NCI-H345 (cell line): ENCODE measurements around the gene FRMD4A.
A peak's percentile ranks its signal among the peaks of the same experiment; 100 is the strongest.

Experiments used
- DNase-seq: peaks from one replicate; lab custom pipeline; 2025; lab: John Stamatoyannopoulos, UW

FRMD4A gene

DNA sequence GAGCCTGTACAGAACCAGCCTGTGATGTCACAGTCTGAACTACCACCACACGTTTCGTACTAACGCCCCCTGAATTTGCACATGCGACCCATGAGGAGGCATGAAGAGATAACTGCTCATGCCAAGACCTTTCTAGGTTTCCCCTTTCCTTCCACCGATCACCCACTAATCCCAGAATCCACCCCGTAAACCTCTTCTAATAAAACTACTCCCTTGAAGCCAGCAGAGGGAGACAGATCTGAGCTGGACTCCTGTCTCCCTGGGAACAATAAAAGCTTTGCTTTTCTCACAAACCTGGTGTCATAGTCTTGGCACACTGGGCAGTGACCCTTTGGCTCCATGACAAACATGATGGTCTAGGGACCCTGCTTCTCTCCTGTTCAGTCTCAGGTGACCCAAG, 144.5 kb downstream of the FRMD4A start:
- no peak for DNase-seq

DNA sequence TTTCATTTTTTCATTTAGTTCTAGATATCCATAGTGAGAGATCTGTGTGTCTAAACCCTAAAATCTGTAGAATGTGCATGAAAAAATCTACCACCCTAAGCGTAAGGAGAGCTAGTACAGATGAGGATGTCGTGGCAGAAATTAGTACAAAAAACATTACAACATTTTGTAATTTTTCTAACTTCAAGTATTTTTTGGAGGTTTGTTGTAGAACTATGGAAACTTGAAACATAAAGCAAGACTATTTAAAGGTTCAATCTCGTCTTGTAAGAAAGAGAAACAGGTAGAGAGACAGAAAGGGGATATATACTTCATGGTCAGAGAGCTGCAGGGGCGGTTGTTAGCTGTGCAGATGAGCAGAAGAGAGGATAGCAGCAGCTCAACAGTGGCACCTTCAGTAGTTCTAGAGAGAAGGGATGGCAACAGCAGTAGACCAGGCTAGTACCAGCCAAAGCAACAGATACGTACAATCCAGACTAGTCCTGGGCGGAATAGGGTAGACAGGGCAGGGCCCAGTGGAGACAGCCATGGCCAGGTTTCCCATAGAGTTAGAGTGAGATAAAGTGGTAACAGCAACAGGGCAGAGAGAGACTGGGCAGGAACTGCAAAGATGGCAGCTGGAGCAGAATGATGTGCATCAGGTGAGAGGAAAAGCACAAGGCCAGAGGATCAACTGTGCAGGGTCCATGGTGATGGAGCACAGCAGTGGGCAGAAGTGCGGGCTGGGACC, 145.2 kb downstream of the FRMD4A start:
- no peak for DNase-seq

DNA sequence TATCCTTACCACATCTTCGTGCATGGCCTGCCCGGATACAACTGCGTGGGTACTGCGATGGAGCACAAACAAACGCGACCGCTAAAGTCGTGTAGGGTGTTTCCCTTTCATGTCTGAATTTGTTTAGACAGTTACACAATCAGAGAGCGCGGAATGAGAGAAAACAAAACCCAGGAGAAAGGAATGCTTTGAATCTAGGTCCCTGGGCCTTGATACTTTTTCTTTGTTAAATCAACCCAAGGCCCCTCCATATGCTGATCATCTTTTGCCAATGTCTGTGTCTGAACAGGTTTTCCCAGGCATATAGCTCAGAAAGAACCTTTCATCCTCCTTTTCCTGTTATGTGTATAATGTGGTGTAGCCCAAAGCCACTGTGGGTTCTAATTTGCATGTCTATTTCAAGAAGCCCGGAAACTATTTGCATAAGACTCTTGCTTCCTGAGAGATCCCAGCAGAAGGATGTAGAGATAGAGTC, 145.8 kb downstream of the FRMD4A start:
- DNase-seq = no peak

DNA sequence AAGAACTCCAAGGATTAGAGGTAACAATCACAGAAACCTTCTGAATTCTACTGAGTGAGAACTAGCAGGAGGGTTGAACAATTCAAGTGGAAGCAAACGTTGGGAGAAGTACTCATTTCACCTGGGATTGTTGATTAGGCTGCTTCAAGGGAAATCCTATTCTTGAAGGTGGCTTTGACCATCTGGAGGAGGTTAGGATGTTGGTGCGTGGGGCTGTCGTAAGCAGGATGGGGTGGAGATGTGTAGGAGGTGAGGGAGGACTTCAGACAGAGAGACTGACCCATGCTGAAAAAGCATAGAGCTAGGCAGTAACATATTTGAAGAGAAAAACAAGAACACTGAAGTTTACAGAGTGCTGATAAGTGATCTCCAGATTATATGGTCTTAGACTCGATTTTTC, 147.9 kb downstream of the FRMD4A start:
- DNase-seq = no peak

DNA sequence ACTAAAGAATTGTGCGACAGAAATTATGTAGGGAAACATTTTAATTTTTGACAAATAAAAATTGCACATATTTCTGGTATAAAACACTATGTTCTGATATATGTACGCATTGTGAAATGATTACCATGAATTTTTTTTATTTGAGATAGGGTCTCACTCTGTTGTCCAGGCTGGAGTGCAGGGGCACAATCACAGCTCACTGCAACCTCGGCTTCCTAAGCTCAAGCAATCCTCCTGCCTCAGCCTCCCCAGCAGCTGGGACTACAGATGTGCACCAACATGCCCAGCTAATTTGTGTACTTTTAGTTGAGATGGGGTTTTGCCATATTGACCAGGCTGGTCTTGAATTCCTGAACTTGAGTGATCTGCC, 149.2 kb downstream of the FRMD4A start:
- no peak for DNase-seq

DNA sequence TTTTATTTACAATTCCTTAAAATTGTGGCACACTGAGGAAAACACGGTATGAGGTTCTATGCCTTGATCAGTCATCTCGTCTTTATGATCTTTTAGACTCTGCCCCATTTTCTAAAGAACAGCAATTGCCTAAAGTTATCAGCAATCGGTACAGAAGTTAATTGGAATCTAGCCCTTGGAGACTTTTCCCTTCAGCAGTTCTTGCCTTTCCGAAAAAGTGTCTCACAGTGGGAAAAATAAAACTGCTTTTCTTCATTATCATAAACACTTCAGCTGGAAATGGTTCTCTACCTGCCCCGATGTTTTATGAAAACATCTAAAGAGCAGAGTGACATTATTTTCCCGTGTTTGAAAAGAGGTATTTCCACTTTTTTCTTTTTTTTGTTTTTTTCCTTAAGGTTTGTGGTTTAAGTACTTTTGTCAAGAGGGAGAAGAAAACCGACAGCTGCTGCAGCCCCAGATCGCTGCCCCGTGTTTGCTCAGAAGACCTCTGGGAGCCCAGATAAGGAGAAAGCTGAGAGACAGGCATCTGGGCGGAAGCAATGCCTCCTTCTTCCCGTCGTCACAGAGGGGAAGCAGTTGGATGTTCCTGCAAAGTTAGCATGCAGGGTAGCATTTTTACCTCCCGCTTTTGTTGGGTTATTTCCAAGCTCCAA, 149.7 kb downstream of the FRMD4A start:
- DNase-seq = no peak

DNA sequence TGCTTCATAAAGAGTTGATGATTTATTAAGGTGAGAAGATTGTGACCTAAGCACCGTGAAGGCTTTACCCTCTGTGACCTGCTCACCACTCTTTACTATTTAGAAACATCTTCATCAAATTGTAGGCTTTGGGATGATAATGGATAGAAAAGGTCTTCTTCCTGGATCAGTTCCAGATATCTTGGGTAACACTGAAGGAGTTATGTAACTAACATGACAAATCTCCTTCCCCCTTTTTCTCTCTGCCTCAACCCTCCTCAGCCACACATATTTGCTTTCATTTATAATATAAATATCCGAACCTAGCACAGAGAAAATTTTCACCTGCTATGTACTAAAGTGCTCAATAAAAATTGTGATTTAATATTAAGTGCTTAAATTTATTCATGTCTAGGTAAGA, 151.5 kb downstream of the FRMD4A start:
- DNase-seq = no peak

DNA sequence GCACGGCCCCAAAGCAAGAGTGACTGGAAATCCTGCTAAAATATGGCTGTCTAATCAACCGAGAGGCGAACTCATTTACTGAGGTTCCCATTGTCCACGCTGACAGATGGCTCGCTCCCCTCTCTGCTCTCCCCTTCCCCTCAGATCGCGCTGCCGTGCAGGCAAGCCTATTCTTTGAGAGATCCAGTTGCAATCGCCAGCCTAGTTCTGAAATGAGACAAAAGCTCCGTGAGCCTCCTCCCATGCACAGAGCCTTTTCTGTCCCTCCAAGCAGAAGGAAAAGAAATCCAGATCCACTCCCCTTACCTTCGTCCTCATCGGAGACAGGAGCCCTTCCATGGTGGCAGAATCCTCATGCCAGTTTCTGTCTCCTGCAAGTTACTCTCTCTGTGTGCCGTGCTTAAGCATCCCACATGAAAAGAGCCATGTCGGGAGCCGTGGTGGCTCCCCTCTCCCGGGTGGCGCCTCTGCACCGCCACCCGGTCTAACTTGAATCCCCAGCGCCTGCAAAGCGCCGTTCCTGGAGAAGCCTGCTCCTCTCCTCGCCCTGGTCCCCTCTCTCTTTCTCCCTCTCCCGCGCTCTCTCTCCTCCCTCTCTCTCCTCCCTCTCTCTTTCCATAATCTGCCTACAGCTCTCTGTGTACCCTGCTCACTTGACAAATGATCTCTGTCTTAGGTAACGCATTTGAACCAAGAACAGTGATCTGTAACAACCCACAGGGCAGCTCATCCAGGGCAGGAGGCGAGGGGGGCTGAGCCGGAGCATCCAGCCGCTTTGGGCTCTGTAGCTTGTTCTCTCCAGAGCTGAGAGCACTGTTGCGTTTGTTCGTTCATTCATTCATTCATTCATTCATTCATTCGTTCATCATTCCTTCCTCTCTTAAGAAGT, 156.8 kb downstream of the FRMD4A start:
- DNase-seq = peak; percentile 66

DNA sequence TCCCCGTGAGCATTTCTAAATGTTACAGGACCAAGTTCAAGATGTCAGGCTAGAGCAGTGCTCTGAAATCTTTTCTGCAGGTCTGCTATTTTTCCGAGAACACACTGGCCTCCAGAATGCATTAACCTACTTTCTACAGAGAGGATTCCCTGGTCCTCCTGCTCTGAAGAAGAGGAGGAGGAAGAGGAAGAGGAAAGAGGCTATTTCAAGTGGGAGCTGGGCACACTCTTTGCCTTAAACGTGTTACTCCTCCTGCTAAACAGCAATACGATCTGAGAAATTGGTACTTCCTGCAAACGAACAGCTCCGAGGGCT, 157.4 kb downstream of the FRMD4A start:
- DNase-seq = peak; percentile 29

DNA sequence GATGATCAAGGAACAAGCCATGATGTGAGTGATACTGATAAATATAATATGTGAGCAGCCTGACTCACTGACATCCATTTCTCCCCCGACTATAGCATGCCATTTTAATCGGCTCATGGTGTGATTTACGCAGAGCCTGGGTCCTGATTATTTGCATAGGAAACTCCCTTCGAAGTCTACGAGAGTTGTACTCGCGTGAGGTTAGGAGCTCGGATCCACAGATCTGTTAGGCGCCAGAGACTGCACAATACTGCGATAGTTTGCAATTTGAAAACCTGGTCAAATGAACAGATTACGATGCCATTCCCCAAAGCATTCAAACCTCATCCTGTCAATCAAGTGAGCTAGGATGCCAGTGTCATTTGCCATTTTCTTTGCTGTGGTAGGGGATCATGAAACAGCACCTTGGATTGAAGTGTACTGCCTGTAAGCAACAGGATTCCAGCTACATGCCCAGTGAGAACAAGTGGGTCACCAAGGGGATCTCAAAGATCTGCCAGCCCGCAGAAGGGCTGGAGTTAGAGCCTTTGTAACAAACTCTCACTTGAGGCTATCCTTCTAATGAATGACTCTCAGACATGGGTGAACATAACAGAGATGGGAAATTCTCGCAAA, 158.3 kb downstream of the FRMD4A start:
- DNase-seq = peak; percentile 14

DNA sequence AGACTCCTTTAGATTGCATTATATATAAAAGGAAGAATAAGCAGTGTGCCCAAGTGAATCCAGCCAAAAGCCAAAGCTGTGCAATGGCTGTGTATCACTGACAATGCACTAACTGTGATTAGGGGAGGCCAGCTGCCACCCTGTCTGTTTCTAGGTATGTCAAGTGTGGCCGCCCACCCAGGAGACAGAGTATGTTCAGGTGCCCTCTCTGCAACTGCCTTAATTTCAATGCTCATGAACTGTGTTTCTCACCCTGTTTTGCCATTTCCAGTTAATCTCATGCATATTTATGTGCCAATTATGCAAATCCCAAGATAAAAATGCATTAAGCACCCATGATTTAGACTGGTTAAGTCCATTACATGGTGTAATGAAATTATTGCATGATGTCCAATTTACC, 159.4 kb downstream of the FRMD4A start:
- DNase-seq = no peak

DNA sequence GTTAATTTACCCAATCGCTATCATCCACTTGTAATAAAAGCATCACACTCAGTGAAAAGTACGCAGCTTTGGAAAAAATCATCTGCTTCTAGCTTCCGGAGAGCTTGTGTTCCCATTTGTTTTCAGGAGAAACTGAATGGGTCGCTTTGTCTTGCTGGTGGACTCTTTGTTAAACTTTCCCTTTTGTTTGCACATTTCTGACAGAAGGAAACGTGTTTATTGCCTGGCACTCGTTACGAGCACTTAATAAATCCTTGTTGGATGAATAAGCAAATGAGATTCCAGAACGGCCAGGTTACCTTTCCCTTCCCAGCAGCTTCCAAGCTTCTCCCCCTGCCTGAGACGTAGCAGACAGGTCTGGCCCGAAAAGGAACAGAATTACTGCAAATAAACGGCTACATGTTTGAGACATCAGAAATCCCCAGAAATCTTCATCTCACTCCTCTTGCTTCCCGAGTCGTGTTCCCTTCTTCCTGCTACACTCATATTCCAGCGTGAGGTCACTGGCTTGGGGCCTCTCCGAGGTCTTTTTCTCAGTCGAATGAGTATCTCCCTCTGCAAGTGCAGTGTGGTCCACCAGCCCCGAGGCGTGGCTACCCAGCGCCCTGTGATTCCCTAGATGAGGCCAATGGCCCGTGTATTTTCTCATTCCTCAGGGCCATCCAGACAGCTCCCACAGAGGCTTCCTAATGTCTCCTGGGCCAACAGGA, 167.2 kb downstream of the FRMD4A start:
- DNase-seq = no peak

DNA sequence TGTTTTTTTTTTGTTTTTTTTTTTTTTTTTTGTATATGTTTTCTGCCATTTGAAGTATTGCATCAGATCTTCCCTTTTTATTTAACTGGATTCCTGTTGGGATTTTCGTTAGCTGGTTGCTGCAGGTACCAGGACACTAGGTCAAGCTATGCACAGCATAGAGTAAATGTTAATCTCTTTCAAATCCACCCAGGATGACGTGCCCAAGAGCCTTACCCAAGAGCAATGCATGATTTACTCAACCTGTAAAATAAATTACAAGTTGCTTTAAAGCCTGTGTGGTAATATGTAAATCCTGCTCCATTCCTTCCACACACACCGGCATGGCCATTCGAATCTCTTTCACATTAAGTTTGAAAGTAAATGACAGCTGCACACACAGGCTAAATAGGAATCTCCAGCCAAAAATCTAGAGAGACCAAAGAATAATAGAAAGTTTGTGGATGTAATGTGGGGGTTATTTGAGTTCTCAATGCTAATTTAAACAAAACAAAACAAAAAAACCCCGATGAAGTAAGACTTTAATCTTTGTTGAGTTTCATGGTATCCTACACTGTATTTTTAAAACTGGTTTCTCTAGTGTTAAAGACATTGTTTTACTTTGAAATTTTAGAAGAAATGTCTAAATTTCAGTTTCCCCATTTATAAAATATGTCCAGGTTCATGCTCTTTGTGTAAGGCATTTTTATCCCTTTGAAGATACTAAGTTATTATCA, 167.9 kb downstream of the FRMD4A start:
- no peak for DNase-seq

DNA sequence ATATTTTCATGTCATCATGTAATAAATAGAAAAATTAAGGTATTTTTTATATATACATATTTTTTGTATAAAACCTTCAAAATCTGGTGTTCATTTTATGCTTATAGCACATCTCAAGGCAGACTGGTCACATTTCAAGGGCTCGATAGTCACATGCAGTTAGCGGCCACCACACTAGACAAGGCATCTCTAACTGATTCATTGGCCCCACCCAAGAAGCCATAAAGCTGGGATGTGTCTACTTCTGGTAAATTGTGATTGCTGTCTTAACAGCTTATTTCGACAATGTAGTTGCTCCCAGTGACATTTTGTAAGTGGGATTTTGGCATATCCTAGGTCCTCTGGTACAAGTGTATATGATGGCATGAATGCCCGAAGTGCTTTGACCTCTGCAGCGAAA, 168.7 kb downstream of the FRMD4A start:
- no peak for DNase-seq

DNA sequence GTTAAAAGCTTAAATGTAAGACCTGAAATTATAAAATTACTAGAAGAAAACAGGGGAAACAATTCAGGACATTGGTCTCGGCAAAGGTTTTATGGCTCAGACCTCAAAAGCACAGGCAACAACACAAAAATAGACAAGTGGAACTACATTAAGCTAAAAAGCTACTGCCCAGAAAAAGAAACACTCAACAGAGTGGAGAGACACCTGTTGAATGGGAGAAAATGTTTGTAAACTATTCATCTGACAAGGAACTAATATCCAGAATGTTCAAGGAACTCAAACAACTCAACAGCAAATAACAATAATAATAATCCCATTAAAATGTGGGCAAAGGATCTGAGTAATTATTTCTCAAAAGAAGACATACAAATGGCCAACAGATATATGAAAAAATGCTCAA, 170.4 kb downstream of the FRMD4A start:
- no peak for DNase-seq

DNA sequence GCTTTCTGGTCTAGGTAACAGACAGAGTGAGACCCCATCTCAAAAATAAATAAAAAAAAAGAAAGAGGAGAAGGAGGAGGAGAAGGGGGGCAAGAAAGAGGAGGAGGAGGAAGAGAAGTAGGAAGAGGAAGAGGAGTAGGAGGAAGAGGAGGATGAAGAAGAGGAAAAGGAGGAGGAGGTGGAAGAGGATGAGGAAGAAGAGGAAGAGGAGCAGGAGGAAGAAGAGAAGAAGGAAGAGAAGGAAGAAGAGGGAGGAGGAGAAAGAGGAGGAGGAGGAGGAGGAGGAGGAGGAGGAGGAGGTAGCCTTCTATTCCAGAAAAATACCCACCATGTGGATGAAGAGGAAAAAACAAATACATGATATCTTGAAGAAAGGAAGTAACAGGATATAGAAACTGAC, 172.1 kb downstream of the FRMD4A start:
- no peak for DNase-seq

DNA sequence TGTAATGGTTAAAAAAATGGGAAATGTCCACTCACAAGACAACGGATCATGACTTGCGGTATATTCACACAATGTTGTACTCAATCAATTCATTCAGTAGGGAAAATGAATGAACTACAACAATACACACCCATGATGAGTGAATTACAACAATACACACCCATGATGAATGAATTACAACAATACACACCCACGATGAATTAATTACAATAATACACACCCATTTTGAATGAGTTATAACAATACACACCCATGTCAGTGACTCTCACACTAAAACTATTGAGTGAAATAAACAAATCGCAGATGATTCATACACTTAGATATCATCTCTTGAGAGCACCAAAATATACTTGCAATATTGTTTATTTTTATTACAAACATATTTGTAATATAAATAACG, 174.6 kb downstream of the FRMD4A start:
- DNase-seq = no peak

DNA sequence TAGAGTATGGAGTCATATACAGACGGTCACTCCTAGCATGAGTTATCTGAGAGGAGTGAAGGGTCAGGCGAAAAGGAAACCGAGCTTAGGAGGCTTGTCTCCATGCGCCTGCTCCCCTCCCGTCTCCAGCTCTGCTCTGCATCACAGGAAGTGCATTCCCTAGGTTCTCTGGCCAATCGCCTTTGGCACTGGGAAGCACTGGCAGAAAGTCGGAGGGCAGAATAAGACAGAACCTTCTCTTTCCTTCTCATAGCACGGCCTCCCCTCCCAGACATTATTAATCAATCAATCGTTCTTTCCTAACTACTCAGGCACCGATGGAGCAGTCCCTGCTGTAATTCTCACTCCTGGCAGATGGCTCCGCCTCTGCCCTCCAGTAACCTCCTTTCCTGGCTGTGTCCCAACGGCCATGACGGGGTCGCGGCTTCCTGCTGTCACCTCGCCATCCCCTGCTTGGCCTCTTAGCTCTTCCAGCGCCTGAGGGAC, 177.1 kb downstream of the FRMD4A start:
- no peak for DNase-seq

DNA sequence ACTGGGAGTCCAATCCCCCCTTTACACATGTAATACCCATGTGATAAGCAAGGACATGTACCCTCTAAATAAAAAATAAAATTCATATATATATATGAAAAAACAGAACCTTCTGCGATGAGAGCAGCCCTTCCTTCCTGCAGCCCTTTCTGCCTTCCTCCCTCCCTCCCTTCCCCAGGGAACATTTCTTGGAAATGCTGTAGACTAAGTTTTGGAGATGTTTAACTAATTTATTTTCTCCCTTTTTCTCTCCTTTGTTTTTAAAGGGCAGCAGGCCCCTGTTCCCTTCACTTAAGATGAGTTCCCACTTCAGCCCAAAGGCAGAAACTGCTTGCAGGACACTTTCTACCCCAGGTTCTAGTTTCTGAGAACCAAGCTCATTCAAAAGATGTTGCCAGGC, 179.2 kb downstream of the FRMD4A start:
- no peak for DNase-seq

DNA sequence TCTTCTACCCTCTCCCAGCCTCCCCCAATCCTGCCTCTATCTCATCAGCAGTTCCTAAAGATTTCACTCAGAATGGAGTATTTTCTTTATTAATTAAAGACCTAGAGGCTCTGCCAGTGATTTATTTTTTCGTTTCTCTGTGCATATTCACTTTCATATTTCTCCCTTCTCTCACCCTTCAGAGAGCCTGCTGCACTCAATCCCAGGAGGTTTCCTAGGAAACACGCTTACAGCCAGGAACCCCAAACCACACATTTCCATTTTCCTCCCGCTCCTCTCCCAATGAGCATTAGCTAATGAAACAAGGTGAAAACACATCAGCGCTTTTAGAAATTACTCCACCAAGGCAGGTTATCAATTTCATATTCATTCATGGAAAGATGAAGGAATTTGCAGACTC, 180.2 kb downstream of the FRMD4A start:
- no peak for DNase-seq

DNA sequence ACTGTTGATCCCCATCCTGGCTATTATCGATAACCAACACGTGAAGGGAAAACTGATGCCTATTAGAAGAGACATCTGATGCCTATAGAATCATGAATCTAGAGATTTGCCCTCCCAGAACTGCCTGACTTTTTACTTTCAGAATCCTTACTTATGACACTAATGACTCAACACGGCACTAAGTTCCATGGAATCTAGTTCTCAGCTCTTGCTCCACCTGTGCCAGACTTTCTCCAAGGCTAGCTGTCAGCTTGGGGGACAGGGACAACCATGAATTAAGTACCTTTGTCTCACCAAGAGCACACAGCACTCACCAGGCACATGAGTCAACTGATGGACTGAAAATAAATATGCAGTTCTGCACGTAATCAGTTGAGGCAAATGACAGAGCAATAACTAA, 184.2 kb downstream of the FRMD4A start:
- DNase-seq = no peak
